Fibroblast of the conjunctiva (primary cell): Measurements from ENCODE around the gene TSPAN12.

Source experiments
- DNase-seq: peaks from one replicate; pipeline ENCODE4 v3.0.0-alpha.2; 2010; ENCODE audit warnings: low read depth

The TSPAN12 gene

GRCh38 chr7:120842121-120842621, 15.8 kb downstream of the TSPAN12 start:
- no peak for DNase-seq

GRCh38 chr7:120841608-120842007, 16.3 kb downstream of the TSPAN12 start:
- no peak for DNase-seq

- DNase-seq = no peak
These were observed 19.7 kb downstream of the TSPAN12 start for GRCh38 chr7:120838281-120838682.

GRCh38 chr7:120837599-120837998, 20.3 kb downstream of the TSPAN12 start:
- no peak for DNase-seq

GRCh38 chr7:120836556-120837115, 21.3 kb downstream of the TSPAN12 start:
- DNase-seq = no peak

GRCh38 chr7:120834726-120835125, 23.2 kb downstream of the TSPAN12 start:
- DNase-seq = no peak

GRCh38 chr7:120833546-120833945, 24.4 kb downstream of the TSPAN12 start:
- DNase-seq = no peak

- no peak for DNase-seq
These were observed 25.1 kb downstream of the TSPAN12 start for GRCh38 chr7:120832803-120833202.

- no peak for DNase-seq
These were observed 26.7 kb downstream of the TSPAN12 start for GRCh38 chr7:120831260-120831659.

- no peak for DNase-seq
These were observed 28.5 kb downstream of the TSPAN12 start for GRCh38 chr7:120829487-120829886.

- no peak for DNase-seq
These were observed 29.4 kb downstream of the TSPAN12 start for GRCh38 chr7:120828528-120828927.

GRCh38 chr7:120827371-120828118, 30.4 kb downstream of the TSPAN12 start:
- no peak for DNase-seq

GRCh38 chr7:120825576-120825975, 32.4 kb downstream of the TSPAN12 start:
- DNase-seq = no peak

- DNase-seq = no peak
These were observed 32.8 kb downstream of the TSPAN12 start for GRCh38 chr7:120825152-120825551.

- no peak for DNase-seq
These were observed 38.1 kb downstream of the TSPAN12 start for GRCh38 chr7:120819861-120820260.

- DNase-seq = no peak
These were observed 40.1 kb downstream of the TSPAN12 start for GRCh38 chr7:120817851-120818250.

- DNase-seq = no peak
These were observed 43.5 kb downstream of the TSPAN12 start for GRCh38 chr7:120814253-120814939.

GRCh38 chr7:120813546-120814252, 44.2 kb downstream of the TSPAN12 start:
- DNase-seq = no peak

GRCh38 chr7:120813089-120813488, 44.9 kb downstream of the TSPAN12 start:
- DNase-seq = no peak

- DNase-seq = no peak
These were observed 48.7 kb downstream of the TSPAN12 start for GRCh38 chr7:120809260-120809659.

- no peak for DNase-seq
These were observed 50.6 kb downstream of the TSPAN12 start for GRCh38 chr7:120807390-120807789.

- no peak for DNase-seq
These were observed 51.3 kb downstream of the TSPAN12 start for GRCh38 chr7:120806669-120807068.
